ENCODE results near the gene SNX25.

GRCh38 chr4:185394568-185395237 lies 185.3 kb downstream of the SNX25 start:
- TF ChIP-seq, protein P1, sequence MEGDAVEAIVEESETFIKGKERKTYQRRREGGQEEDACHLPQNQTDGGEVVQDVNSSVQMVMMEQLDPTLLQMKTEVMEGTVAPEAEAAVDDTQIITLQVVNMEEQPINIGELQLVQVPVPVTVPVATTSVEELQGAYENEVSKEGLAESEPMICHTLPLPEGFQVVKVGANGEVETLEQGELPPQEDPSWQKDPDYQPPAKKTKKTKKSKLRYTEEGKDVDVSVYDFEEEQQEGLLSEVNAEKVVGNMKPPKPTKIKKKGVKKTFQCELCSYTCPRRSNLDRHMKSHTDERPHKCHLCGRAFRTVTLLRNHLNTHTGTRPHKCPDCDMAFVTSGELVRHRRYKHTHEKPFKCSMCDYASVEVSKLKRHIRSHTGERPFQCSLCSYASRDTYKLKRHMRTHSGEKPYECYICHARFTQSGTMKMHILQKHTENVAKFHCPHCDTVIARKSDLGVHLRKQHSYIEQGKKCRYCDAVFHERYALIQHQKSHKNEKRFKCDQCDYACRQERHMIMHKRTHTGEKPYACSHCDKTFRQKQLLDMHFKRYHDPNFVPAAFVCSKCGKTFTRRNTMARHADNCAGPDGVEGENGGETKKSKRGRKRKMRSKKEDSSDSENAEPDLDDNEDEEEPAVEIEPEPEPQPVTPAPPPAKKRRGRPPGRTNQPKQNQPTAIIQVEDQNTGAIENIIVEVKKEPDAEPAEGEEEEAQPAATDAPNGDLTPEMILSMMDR (IDR thresholded peaks at IDR 0.05), result no peak
- TF ChIP-seq POLR2A (IDR thresholded peaks at IDR 0.05), result no peak
